ENCODE data around the gene USP46. TPM values are rescaled to one million over a fixed set of nuclear protein-coding genes. Genes with fewer than 3 reads are reported as not detected.

USP46 gene
- total and polyA plus RNA-seq, 2 of the 8 experiments (the other 6 are each of a cell fraction or from before 2014, with no cell fraction given), result 10.6 to 62.4 TPM

DNA sequence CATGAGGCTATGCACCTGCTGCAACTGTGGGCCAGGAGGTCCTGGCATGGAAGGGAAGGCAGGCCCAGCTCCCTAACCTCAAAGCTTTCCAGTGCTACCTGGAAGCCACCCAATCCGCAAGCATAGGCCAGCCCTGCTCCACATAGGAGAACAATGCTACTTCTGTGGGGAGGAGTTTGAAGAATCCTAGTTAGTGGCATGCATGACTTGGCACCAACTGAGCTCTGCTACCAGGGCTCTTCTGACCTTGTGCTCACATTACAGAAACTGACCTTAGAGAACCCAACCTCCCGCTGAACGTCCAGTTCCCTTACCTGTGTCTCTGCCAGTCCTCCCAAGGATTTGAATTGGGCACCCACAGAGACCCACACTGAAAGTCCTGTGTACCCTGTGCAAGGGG, 58.8 kb downstream of the USP46 start (continued):
- TF ChIP-seq, protein P1, sequence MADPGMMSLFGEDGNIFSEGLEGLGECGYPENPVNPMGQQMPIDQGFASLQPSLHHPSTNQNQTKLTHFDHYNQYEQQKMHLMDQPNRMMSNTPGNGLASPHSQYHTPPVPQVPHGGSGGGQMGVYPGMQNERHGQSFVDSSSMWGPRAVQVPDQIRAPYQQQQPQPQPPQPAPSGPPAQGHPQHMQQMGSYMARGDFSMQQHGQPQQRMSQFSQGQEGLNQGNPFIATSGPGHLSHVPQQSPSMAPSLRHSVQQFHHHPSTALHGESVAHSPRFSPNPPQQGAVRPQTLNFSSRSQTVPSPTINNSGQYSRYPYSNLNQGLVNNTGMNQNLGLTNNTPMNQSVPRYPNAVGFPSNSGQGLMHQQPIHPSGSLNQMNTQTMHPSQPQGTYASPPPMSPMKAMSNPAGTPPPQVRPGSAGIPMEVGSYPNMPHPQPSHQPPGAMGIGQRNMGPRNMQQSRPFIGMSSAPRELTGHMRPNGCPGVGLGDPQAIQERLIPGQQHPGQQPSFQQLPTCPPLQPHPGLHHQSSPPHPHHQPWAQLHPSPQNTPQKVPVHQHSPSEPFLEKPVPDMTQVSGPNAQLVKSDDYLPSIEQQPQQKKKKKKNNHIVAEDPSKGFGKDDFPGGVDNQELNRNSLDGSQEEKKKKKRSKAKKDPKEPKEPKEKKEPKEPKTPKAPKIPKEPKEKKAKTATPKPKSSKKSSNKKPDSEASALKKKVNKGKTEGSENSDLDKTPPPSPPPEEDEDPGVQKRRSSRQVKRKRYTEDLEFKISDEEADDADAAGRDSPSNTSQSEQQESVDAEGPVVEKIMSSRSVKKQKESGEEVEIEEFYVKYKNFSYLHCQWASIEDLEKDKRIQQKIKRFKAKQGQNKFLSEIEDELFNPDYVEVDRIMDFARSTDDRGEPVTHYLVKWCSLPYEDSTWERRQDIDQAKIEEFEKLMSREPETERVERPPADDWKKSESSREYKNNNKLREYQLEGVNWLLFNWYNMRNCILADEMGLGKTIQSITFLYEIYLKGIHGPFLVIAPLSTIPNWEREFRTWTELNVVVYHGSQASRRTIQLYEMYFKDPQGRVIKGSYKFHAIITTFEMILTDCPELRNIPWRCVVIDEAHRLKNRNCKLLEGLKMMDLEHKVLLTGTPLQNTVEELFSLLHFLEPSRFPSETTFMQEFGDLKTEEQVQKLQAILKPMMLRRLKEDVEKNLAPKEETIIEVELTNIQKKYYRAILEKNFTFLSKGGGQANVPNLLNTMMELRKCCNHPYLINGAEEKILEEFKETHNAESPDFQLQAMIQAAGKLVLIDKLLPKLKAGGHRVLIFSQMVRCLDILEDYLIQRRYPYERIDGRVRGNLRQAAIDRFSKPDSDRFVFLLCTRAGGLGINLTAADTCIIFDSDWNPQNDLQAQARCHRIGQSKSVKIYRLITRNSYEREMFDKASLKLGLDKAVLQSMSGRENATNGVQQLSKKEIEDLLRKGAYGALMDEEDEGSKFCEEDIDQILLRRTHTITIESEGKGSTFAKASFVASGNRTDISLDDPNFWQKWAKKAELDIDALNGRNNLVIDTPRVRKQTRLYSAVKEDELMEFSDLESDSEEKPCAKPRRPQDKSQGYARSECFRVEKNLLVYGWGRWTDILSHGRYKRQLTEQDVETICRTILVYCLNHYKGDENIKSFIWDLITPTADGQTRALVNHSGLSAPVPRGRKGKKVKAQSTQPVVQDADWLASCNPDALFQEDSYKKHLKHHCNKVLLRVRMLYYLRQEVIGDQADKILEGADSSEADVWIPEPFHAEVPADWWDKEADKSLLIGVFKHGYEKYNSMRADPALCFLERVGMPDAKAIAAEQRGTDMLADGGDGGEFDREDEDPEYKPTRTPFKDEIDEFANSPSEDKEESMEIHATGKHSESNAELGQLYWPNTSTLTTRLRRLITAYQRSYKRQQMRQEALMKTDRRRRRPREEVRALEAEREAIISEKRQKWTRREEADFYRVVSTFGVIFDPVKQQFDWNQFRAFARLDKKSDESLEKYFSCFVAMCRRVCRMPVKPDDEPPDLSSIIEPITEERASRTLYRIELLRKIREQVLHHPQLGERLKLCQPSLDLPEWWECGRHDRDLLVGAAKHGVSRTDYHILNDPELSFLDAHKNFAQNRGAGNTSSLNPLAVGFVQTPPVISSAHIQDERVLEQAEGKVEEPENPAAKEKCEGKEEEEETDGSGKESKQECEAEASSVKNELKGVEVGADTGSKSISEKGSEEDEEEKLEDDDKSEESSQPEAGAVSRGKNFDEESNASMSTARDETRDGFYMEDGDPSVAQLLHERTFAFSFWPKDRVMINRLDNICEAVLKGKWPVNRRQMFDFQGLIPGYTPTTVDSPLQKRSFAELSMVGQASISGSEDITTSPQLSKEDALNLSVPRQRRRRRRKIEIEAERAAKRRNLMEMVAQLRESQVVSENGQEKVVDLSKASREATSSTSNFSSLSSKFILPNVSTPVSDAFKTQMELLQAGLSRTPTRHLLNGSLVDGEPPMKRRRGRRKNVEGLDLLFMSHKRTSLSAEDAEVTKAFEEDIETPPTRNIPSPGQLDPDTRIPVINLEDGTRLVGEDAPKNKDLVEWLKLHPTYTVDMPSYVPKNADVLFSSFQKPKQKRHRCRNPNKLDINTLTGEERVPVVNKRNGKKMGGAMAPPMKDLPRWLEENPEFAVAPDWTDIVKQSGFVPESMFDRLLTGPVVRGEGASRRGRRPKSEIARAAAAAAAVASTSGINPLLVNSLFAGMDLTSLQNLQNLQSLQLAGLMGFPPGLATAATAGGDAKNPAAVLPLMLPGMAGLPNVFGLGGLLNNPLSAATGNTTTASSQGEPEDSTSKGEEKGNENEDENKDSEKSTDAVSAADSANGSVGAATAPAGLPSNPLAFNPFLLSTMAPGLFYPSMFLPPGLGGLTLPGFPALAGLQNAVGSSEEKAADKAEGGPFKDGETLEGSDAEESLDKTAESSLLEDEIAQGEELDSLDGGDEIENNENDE (IDR thresholded peaks at IDR 0.05; ENCODE audit: insufficient replicate concordance, low read length), result no peak
- TF ChIP-seq SP2 (IDR thresholded peaks at IDR 0.05; ENCODE audit: low read length) (no peak), POLR2AphosphoS5 (IDR thresholded peaks at IDR 0.05; ENCODE audit: low read depth, low read length) (no peak), POU5F1 (IDR thresholded peaks at IDR 0.05; ENCODE audit: low read depth, low read length) (no peak), EP300 (IDR thresholded peaks at IDR 0.05; ENCODE audit: borderline replicate concordance in 1 of 2, low read depth in 2 of 2, low read length in 2 of 2) (no peak), CBX5 (IDR thresholded peaks at IDR 0.05; ENCODE audit: low read depth, low read length) (no peak), EGR1 (IDR thresholded peaks at IDR 0.05; ENCODE audit: borderline replicate concordance, low read depth, low read length) (no peak), RFX5 (IDR thresholded peaks at IDR 0.05; ENCODE audit: borderline replicate concordance, low read depth, low read length) (no peak), SAP30 (IDR thresholded peaks at IDR 0.05; ENCODE audit: insufficient read depth, insufficient replicate concordance, low read length) (no peak)
